ENCODE data around the gene MAPK10. TPM values are rescaled to one million over a fixed set of nuclear protein-coding genes. Genes with fewer than 3 reads are reported as not detected.

MAPK10 gene
- total and polyA plus RNA-seq, 2 donors (not counting 1 experiment from before 2014, with no cell fraction given), result 3.8 to 20.0 TPM

DNA sequence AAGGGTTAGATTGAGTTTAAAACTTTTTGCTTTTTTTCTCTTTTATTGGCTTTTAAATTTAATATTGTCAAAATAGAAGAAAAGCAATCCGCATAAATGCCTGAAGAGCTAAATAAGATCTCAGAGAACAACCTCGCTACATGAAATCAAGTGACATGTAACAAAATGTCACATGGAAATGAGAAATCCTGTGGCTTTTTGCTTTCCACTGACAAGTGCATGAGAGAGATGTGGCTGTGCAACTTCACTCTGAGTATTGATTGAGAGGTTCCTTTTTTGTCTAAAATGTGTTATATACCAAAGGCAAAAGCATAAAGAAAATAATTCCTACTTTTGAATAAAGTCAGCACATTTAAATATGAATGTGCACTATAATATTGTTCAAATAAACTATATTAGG is 263.5 kb downstream of the MAPK10 start:
- Histone ChIP-seq H4K20me1 (ENCODE audit: control insufficient read depth, extremely low read depth, insufficient read depth, low read length) (no peaks in the 10 kb centered on the region), H3K4me3 (replicated peaks in 1 of 4; ENCODE audit: control extremely low read depth in 1 of 4, insufficient read depth in 1 of 4, low read depth in 3 of 4, low read length in 4 of 4) (no peak overlapping the region), H3K79me2 (ENCODE audit: control insufficient read depth, insufficient read depth, low read length) (no peaks in the 10 kb centered on the region), H3K27me3 (ENCODE audit: control insufficient read depth, insufficient read depth, low read length) (no peaks in the 10 kb centered on the region), H3K4me2 (ENCODE audit: extremely low read depth, insufficient read depth, low read length) (no peak overlapping the region), H3K9ac (ENCODE audit: insufficient read depth, low read length) (no peak overlapping the region), H3K4me1 (ENCODE audit: control insufficient read depth, extremely low read depth, insufficient read depth, low read length) (no peaks in the 10 kb centered on the region), H3K9me3 (ENCODE audit: control insufficient read depth, insufficient read depth, low read depth, low read length) (no peaks in the 10 kb centered on the region), H2AFZ (ENCODE audit: low read length) (no peak overlapping the region), H3K36me3 (ENCODE audit: control insufficient read depth, insufficient read depth, low read length) (no peaks in the 10 kb centered on the region), H3K27ac (ENCODE audit: insufficient read depth, low read length) (no peak overlapping the region)
- DNase-seq (ENCODE audit: low read depth in 2 of 2), result no peak
- TF ChIP-seq EZH2 (IDR thresholded peaks at IDR 0.05; ENCODE audit: low read length, missing control alignments), result no peak
- TF ChIP-seq, protein P1, sequence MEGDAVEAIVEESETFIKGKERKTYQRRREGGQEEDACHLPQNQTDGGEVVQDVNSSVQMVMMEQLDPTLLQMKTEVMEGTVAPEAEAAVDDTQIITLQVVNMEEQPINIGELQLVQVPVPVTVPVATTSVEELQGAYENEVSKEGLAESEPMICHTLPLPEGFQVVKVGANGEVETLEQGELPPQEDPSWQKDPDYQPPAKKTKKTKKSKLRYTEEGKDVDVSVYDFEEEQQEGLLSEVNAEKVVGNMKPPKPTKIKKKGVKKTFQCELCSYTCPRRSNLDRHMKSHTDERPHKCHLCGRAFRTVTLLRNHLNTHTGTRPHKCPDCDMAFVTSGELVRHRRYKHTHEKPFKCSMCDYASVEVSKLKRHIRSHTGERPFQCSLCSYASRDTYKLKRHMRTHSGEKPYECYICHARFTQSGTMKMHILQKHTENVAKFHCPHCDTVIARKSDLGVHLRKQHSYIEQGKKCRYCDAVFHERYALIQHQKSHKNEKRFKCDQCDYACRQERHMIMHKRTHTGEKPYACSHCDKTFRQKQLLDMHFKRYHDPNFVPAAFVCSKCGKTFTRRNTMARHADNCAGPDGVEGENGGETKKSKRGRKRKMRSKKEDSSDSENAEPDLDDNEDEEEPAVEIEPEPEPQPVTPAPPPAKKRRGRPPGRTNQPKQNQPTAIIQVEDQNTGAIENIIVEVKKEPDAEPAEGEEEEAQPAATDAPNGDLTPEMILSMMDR (conservative IDR thresholded peaks at IDR 0.05 in 1 of 2, IDR thresholded peaks at IDR 0.05 in 1 of 2; ENCODE audit: low read depth in 1 of 2, low read length in 2 of 2), result no peak

DNA sequence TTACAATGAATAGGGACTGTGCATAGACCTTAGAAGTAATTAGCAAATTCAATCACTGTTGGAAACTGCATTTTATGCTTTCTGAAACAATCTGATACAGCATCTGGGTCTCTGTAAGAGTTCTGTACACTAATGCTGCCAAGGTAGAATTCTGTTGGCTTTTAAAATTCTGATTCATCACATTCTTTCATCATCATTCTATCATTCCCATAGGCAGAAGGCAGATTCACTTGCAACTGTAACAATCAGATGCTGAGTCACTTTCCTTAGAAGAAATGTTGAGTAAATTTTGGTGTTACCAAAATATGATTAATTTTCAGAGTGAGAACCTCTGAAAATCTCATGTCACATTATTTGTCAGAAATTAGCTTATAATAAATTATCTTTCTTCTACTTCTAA is 267.2 kb downstream of the MAPK10 start:
- peak; percentile 73 to 87 for DNase-seq (ENCODE audit: low read depth in 2 of 2)
- no peaks in the 10 kb centered on the region for H3K27me3 ChIP-seq (ENCODE audit: control insufficient read depth, insufficient read depth, low read length)
- no peaks in the 10 kb centered on the region for H3K36me3 ChIP-seq (ENCODE audit: control insufficient read depth, insufficient read depth, low read length)
- no peak overlapping the region for H3K4me2 ChIP-seq (ENCODE audit: extremely low read depth, insufficient read depth, low read length)
- H3K9me3 ChIP-seq (ENCODE audit: control insufficient read depth, insufficient read depth, low read depth, low read length), result no peaks in the 10 kb centered on the region
- no peak overlapping the region for H2AFZ ChIP-seq (ENCODE audit: low read length)
- no peaks in the 10 kb centered on the region for H3K4me1 ChIP-seq (ENCODE audit: control insufficient read depth, extremely low read depth, insufficient read depth, low read length)
- no peak overlapping the region for H3K4me3 ChIP-seq (replicated peaks in 1 of 4; ENCODE audit: control extremely low read depth in 1 of 4, insufficient read depth in 1 of 4, low read depth in 3 of 4, low read length in 4 of 4)
- TF ChIP-seq, protein P1 (conservative IDR thresholded peaks at IDR 0.05 in 1 of 2, IDR thresholded peaks at IDR 0.05 in 1 of 2; ENCODE audit: low read depth in 1 of 2, low read length in 2 of 2), result no peak
- TF ChIP-seq EZH2 (IDR thresholded peaks at IDR 0.05; ENCODE audit: low read length, missing control alignments), result no peak
- H4K20me1 ChIP-seq (ENCODE audit: control insufficient read depth, extremely low read depth, insufficient read depth, low read length), result no peaks in the 10 kb centered on the region
- no peak overlapping the region for H3K9ac ChIP-seq (ENCODE audit: insufficient read depth, low read length)
- H3K27ac ChIP-seq (ENCODE audit: insufficient read depth, low read length), result no peak overlapping the region
- H3K79me2 ChIP-seq (ENCODE audit: control insufficient read depth, insufficient read depth, low read length), result no peaks in the 10 kb centered on the region

DNA sequence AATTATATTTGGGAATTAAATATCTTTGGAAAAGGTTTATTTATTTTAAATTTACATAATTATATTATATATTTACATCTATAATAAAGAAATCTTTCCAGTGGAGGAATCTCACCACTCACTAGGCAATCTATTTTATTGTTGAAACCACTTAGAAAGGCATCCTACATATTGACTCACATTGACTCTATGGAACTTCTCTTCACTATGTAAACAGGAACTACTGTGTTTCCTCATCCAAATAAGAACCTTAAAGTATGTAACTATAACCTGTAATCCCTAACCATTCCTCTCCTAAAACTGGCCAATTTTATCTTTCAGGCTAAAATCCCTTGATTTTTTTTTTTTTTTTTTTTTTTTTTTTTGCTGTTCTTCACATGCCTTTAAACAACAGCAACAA is 268.7 kb downstream of the MAPK10 start:
- DNase-seq (ENCODE audit: low read depth in 2 of 2), result no peak
- Histone ChIP-seq H3K36me3 (ENCODE audit: control insufficient read depth, insufficient read depth, low read length) (no peaks in the 10 kb centered on the region), H2AFZ (ENCODE audit: low read length) (no peak overlapping the region), H3K27ac (ENCODE audit: insufficient read depth, low read length) (no peak overlapping the region), H3K4me2 (ENCODE audit: extremely low read depth, insufficient read depth, low read length) (no peak overlapping the region), H3K4me3 (replicated peaks in 1 of 4; ENCODE audit: control extremely low read depth in 1 of 4, insufficient read depth in 1 of 4, low read depth in 3 of 4, low read length in 4 of 4) (no peak overlapping the region), H3K4me1 (ENCODE audit: control insufficient read depth, extremely low read depth, insufficient read depth, low read length) (no peaks in the 10 kb centered on the region), H3K9me3 (ENCODE audit: control insufficient read depth, insufficient read depth, low read depth, low read length) (no peaks in the 10 kb centered on the region), H3K79me2 (ENCODE audit: control insufficient read depth, insufficient read depth, low read length) (no peaks in the 10 kb centered on the region), H3K27me3 (ENCODE audit: control insufficient read depth, insufficient read depth, low read length) (no peaks in the 10 kb centered on the region), H4K20me1 (ENCODE audit: control insufficient read depth, extremely low read depth, insufficient read depth, low read length) (no peaks in the 10 kb centered on the region), H3K9ac (ENCODE audit: insufficient read depth, low read length) (no peak overlapping the region)
- TF ChIP-seq, protein P1 (conservative IDR thresholded peaks at IDR 0.05 in 1 of 2, IDR thresholded peaks at IDR 0.05 in 1 of 2; ENCODE audit: low read depth in 1 of 2, low read length in 2 of 2), result no peak
- no peak for TF ChIP-seq EZH2 (IDR thresholded peaks at IDR 0.05; ENCODE audit: low read length, missing control alignments)

All from fibroblast of lung (primary cell).